Thymus (tissue), 11 donors: ENCODE results near the gene SERPINA1. TPM values are rescaled to one million over a fixed set of nuclear protein-coding genes. Genes with fewer than 3 reads are reported as not detected.
A peak's percentile ranks its signal among the peaks of the same experiment; 100 is the strongest.
"Not testable (repeated sequence)": the region's sequence is repeated elsewhere in the genome, so short reads cannot be mapped to it uniquely, and the experiment has no call there.

Source experiments
- DNase-seq, 9 donors: peaks; one replicate each; pipeline ENCODE4 v3.0.0-alpha.2; 2013; ENCODE audit warnings: low spot score in 9 of 9, low read depth in 6 of 9, missing footprints in 1 of 9
- H3K27ac ChIP-seq, 2 donors: one replicate each; pipeline ENCODE4 v1.5.1; 2013; ENCODE audit warnings: control low read depth in 1 of 2, low read depth in 1 of 2, low read length in 1 of 2, mild to moderate bottlenecking in 1 of 2, moderate library complexity in 1 of 2
- H3K27me3 ChIP-seq, 2 donors: one replicate each; pipeline ENCODE4 v1.5.1; 2013; ENCODE audit warnings: low read length in 1 of 2; ENCODE audit not compliant: control insufficient read depth in 2 of 2, insufficient read depth in 1 of 2
- H3K36me3 ChIP-seq, 2 donors: one replicate each; pipeline ENCODE4 v1.5.1; 2013; ENCODE audit warnings: low read length in 1 of 2, mild to moderate bottlenecking in 1 of 2, moderate library complexity in 1 of 2; ENCODE audit not compliant: control insufficient read depth in 2 of 2, insufficient read depth in 2 of 2
- H3K4me1 ChIP-seq, 2 donors: one replicate each; pipeline ENCODE4 v1.5.1; 2013; ENCODE audit warnings: low read length in 2 of 2; ENCODE audit not compliant: control insufficient read depth in 2 of 2, insufficient read depth in 2 of 2
- H3K4me3 ChIP-seq, 2 donors: one replicate each; pipeline ENCODE4 v1.5.1; 2013; ENCODE audit warnings: low read length in 2 of 2, control low read depth in 1 of 2, mild to moderate bottlenecking in 1 of 2
- H3K9me3 ChIP-seq, 2 donors: one replicate each; pipeline ENCODE4 v1.5.1; 2013; ENCODE audit warnings: low read length in 1 of 2, mild to moderate bottlenecking in 1 of 2; ENCODE audit not compliant: control insufficient read depth in 2 of 2, insufficient read depth in 1 of 2
- WGBS: extraction: QIAGEN DNeasy Blood & Tissue Kit; methylation state at CpG from one replicate; pipeline ENCODE4 v1.1.7; 2013; 5-methylcytosine and 5-hydroxymethylcytosine counted together
- polyA plus RNA-seq: library from polyadenylated mRNA; stranded (reverse); fragments of 200-250 nt; gene quantifications from one replicate; pipeline ENCODE4 v1.2.3, GENCODE V29; 2013
- total RNA-seq: library from RNA; stranded (reverse); fragments of 120-200 nt; gene quantifications from one replicate; pipeline ENCODE4 v1.2.4, GENCODE V29; 2013
- donor health status: healthy.

SERPINA1 gene
- total and polyA plus RNA-seq, 2 donors = 9.4 to 26.8 TPM

DNA sequence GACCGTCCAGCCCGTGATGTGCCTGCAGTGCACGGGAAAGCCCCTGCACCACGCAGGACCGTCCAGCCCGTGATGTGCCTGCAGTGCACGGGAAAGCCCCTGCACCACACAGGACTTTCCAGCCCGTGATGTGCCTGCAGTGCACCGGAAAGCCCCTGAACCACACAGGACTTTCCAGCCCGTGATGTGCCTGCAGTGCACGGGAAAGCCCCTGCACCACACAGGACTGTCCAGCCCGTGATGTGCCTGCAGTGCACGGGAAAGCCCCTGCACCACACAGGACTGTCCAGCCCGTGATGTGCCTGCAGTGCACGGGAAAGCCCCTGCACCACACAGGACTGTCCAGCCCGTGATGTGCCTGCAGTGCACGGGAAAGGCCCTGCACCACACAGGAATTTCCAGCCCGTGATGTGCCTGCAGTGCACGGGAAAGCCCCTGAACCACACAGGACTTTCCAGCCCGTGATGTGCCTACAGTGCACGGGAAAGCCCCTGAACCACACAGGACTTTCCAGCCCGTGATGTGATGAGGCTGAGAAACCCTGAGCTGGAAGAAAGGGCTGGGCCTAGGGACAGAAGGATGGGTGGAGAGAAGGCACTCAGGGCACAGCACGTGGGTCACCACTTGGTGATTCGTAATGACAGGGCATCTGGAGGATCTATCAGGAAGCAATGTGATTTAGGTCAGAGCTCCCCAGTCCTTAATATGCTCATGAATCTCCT lies 42.2 kb downstream of the SERPINA1 start:
- H3K4me1 ChIP-seq, H3K27me3 ChIP-seq, H3K4me3 ChIP-seq, DNase-seq, H3K9me3 ChIP-seq, H3K36me3 ChIP-seq: not testable (repeated sequence)
- peak overlapping the region in 1 of 2 donors; percentile 43 for H3K27ac ChIP-seq
- 83% methylated on average over 23 of the region's 24 CpGs for WGBS

DNA sequence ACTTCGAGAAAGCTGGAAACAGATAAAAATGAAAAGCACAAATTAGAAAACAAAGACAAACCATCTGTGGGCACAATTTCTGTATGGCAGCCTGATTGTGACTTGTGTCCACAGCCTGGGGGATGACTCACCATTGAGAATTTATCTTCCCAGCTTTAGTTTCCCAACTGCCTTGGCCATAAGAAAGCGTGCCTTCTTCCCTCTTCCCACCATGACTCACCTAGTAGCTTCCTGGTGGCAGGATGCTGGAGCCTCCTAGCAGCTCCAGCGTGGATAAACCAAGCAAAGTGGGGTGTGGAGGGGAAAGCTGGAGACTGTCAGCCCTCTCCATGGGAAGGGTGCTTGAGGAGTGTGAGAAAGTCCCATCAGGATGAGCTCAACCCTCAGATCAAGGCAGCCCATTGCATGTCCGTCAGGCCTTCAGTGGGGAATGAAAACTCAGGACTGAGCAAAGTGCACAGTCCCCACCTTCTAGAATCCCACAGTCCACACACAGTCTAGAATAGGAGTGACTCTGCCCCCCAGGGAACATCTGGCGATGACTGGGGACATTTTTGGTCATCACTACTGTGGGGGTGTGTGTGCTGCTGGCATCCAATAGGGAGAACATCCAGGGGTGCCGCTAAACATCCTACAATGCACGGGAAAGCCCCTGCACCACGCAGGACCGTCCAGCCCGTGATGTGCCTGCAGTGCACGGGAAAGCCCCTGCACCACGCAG lies 42.9 kb downstream of the SERPINA1 start:
- no peaks in the 10 kb centered on the region for H3K27me3 ChIP-seq
- H3K27ac ChIP-seq = no peak overlapping the region
- no peak for DNase-seq
- H3K36me3 ChIP-seq = no peaks in the 10 kb centered on the region
- H3K4me3 ChIP-seq = no peak overlapping the region
- WGBS = 88% methylated on average over 12 of the region's 12 CpGs
- no peaks in the 10 kb centered on the region for H3K9me3 ChIP-seq
- H3K4me1 ChIP-seq = no peaks in the 10 kb centered on the region

DNA sequence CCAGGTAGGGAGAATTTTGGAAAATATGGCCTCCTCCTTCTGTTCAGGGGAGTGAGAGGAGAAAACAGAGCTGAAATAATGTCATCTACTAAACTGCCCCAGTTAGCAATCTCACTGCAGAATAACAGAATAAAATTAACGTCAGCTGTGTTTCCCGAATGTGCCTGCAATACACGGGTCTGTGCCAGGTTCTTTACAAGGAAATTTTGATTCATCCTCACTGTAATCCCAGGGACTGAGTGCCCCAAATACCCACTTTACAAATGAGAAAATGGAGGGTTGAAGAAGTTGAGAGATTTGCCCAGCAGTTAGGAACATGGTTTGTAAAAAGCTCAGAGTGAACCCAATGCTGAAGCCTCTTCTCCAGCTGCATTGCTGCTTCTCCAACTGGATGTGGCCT lies 44.0 kb downstream of the SERPINA1 start:
- H3K27ac ChIP-seq = no peak overlapping the region
- H3K9me3 ChIP-seq = no peaks in the 10 kb centered on the region
- no peak overlapping the region for H3K4me3 ChIP-seq
- no peak for DNase-seq
- H3K36me3 ChIP-seq = no peaks in the 10 kb centered on the region
- no peaks in the 10 kb centered on the region for H3K4me1 ChIP-seq
- H3K27me3 ChIP-seq = no peaks in the 10 kb centered on the region
- WGBS = 99% methylated on average over 3 of the region's 3 CpGs

DNA sequence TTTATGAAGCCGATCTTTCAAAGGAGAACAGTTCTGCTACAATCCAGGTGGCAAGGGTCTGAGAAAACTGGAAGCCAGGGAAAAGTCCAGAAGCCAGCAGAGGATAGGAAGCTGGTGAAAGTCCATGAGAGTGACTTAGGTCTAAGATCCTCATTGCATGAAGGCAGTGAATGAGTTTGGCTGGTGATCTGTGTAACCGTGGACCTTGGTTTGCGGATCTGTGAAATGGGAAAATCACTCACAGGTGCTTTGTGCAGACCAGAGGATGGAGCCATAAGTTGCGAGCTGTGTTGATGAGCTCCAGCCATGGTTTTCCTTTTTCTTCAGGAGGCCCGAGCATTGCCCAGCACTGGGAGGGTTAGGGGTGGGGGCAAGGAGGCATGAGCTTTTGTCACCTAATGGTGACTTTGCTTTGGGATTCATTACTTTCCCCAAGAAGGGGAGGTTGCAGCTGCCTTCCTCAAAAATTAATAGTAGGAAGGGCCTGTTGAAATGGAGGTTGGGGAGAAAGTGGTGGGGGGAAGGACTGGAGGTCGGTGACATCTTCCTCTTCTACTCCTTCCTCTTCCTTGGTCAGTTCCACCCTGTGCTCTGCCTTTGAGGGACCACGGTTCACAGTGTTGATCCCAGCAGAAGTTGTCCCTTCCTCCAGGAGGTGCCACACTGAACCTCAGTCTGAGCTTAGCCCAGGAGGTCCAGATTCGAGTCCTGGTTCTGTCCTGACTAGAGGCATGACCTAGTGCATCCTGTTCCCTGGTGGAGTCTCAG lies 45.0 kb downstream of the SERPINA1 start:
- Histone ChIP-seq H3K4me3 (no peak overlapping the region), H3K27ac (no peak overlapping the region), H3K9me3 (no peaks in the 10 kb centered on the region), H3K4me1 (no peaks in the 10 kb centered on the region), H3K27me3 (no peaks in the 10 kb centered on the region), H3K36me3 (no peaks in the 10 kb centered on the region)
- WGBS = 87% methylated on average over 8 of the region's 8 CpGs
- DNase-seq = no peak

DNA sequence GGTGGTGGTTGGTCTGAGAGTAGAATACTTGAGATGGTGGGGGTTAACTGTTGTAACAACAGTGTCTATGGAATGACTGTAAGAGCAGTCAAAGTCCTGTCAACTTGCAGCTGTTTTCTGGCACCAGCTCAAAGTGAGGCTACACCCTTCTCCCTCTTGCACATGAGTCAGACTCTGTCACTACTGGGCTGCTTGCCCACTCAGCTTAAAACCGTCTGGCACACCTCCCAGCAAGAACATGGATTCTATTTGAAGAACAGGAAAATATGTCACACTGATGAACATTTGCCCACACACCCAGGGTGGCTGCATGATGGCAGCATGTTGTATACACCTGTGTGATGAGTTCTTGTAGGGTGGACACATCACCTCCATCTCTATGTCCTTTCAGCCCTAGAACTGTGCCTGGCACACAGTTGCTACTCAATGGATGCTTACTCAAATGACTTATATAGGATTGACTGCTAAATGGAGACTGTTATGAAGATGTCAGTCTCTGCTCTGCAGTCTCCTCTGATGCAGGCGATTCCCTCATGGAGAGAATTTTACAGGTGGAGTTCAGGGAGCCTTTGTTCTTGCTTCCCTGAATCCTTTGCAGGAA lies 46.0 kb downstream of the SERPINA1 start:
- no peaks in the 10 kb centered on the region for H3K4me1 ChIP-seq
- WGBS = 59% methylated on average over 2 of the region's 2 CpGs

DNA sequence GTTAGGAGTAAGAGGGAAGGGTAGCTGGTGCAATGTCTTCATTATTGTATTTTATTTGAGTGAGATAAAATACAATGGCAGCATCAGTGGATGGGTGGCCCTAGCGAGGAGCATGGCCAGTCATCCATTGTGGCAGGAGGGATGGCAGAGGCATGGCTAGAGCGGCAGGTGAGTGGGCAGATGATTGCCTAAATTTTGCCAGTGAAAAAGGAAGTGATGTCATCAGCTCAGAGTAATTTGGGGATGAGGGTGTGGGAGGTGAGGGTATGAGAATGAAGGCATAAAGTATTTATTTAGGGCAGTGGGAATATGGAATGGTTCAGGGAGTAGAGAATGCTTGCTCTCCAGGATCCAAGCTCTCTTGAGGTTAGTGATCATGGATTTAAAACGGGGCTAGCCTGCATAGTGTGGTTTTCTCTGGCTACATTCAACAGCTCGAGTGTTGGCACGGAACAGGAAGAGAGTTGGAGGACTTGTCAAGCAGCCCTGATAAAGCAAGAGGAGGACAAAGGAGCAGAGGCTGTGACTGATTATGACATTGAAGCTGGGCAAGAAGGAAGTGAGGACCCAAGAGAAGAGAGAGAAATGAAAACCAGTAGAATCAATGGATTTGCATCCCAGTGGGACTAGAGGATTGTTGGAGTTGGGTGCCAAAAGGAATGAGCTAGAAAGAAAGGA lies 46.6 kb downstream of the SERPINA1 start:
- Histone ChIP-seq H3K9me3 (no peaks in the 10 kb centered on the region), H3K36me3 (no peaks in the 10 kb centered on the region), H3K27ac (no peak overlapping the region), H3K27me3 (no peaks in the 10 kb centered on the region), H3K4me3 (no peak overlapping the region), H3K4me1 (no peaks in the 10 kb centered on the region)
- WGBS = 48% methylated on average over 5 of the region's 5 CpGs
- DNase-seq = no peak

More for the DNA sequence above, 46.0 kb downstream of the SERPINA1 start:
- DNase-seq = peak in 3 of 9 donors; percentile 1 to 38 (median 2)
- Histone ChIP-seq H3K27me3 (no peaks in the 10 kb centered on the region), H3K27ac (no peak overlapping the region), H3K36me3 (no peaks in the 10 kb centered on the region), H3K4me3 (no peak overlapping the region), H3K9me3 (no peaks in the 10 kb centered on the region)

DNA sequence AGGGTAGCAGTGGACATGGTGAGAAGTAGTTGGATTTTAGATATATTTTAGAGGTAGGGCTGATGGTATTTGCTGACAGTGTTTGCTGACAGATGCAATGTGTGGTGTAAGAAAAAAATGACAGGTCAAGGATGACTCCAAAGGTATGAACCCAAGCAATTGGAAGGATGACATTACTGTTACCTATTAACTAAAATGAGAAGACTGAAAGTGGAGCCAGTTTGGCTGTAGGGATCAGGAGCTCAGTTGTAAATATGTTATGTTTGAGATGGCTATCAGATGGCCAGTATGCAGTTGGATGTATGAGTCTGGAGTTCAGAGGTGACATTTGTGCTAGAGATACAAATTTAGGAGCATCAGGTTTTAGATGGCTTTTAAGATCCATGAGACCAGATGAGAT lies 47.9 kb downstream of the SERPINA1 start:
- H3K27me3 ChIP-seq = no peaks in the 10 kb centered on the region
- H3K36me3 ChIP-seq = no peaks in the 10 kb centered on the region
- H3K27ac ChIP-seq = no peak overlapping the region
- no peak for DNase-seq
- no peaks in the 10 kb centered on the region for H3K4me1 ChIP-seq
- no peak overlapping the region for H3K4me3 ChIP-seq
- no peaks in the 10 kb centered on the region for H3K9me3 ChIP-seq

DNA sequence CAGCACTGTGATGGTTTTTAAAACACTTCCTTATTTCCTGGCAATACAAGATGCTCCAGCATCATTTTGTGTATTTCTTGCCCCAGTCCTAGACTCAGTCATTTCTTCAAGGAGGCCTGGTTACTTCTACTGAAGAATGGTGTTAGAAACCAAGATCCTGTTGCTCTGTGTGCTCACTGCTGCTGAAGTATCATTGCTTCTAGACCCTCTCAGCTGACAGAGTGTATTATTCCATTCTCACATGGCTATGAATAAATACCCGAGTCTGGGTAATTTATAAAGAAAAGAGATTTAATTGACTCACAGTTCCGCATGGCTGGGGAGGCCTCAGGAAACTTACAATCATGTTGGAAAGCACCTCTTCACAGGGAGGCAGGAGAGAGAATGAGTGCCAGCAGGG lies 50.4 kb downstream of the SERPINA1 start:
- WGBS = 93% methylated on average over 2 of the region's 2 CpGs
- Histone ChIP-seq H3K4me3 (no peak overlapping the region), H3K4me1 (no peaks in the 10 kb centered on the region), H3K36me3 (no peaks in the 10 kb centered on the region), H3K9me3 (no peaks in the 10 kb centered on the region), H3K27ac (no peak overlapping the region), H3K27me3 (no peaks in the 10 kb centered on the region)
- no peak for DNase-seq
